ENCODE data around the gene OSMR.

DNA sequence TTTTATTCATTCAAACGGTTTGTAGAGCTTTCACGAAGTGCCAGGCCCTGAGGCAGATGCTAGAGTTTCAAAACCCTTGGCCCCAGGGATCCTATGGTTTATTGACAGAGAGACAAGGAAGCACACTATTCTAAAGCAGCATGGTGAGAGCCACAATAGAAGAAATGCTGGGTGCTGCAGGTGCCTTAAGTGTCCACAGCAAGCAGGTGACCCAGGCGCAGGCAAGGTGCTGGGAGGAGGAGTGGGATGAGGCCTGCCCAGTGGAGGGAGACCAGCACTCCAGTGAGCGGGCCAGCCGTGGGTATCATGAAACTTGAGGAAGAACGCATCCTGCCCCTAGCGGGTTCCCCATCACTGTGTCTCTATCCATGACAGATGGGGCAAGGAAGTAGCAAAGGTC lies 71.0 kb downstream of the OSMR start:
- TF ChIP-seq, protein P1, sequence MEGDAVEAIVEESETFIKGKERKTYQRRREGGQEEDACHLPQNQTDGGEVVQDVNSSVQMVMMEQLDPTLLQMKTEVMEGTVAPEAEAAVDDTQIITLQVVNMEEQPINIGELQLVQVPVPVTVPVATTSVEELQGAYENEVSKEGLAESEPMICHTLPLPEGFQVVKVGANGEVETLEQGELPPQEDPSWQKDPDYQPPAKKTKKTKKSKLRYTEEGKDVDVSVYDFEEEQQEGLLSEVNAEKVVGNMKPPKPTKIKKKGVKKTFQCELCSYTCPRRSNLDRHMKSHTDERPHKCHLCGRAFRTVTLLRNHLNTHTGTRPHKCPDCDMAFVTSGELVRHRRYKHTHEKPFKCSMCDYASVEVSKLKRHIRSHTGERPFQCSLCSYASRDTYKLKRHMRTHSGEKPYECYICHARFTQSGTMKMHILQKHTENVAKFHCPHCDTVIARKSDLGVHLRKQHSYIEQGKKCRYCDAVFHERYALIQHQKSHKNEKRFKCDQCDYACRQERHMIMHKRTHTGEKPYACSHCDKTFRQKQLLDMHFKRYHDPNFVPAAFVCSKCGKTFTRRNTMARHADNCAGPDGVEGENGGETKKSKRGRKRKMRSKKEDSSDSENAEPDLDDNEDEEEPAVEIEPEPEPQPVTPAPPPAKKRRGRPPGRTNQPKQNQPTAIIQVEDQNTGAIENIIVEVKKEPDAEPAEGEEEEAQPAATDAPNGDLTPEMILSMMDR (IDR thresholded peaks at IDR 0.05): no peak
- TF ChIP-seq POLR2AphosphoS5 (IDR thresholded peaks at IDR 0.05; ENCODE audit: low read depth, low read length) (no peak), SIN3A (IDR thresholded peaks at IDR 0.05; ENCODE audit: borderline replicate concordance, insufficient read depth, low read depth, low read length) (no peak), TCF7L2 (IDR thresholded peaks at IDR 0.05; ENCODE audit: low read depth, low read length) (no peak)
